Prostate gland (tissue), 2 donors: Measurements from ENCODE around the gene TLR1. TPM values are rescaled to one million over a fixed set of nuclear protein-coding genes. Genes with fewer than 3 reads are reported as not detected.

Experiments
- DNase-seq: peaks from one replicate; pipeline ENCODE4 v3.0.0-alpha.2; 2019; ENCODE audit warnings: low spot score
- H3K27ac ChIP-seq, 2 donors: fragments of 200-600 bp; sonication (generic); 2 replicates each; pipeline ENCODE4 v1.5.1; 2017 to 2019
- H3K27me3 ChIP-seq: fragments of 200-600 bp; sonication (generic); replicated peaks from 2 replicates; pipeline ENCODE4 v1.5.1; 2019; ENCODE audit not compliant: insufficient read depth
- H3K36me3 ChIP-seq, 2 donors: fragments of 200-600 bp; sonication (generic); 1 replicate in 1 of 2; 2 replicates in 1 of 2; pipeline versions ENCODE4 v1.5.1 to v1.8.1; 2017 to 2019
- H3K4me1 ChIP-seq: fragments of 200-600 bp; sonication (generic); replicated peaks from 2 replicates; pipeline ENCODE4 v1.5.1; 2019
- H3K4me3 ChIP-seq, 2 donors: fragments of 200-600 bp; sonication (generic); 2 replicates each; pipeline ENCODE4 v1.5.1; 2017 to 2019
- H3K9me3 ChIP-seq: fragments of 200-600 bp; sonication (generic); 2 replicates; pipeline ENCODE4 v1.5.1; 2017
- CTCF ChIP-seq, 4 experiments: fragments of 200-600 bp in 2 of 4; fragments of 450-650 bp in 2 of 4; sonication (generic) in 2 of 4; IDR thresholded peaks; 1 replicate in 3 of 4; 2 replicates in 1 of 4; pipeline ENCODE4 v1.5.1; 2016 to 2019; ENCODE audit warnings: antibody characterized with exemption in 4 of 4, mild to moderate bottlenecking in 2 of 4, moderate library complexity in 2 of 4
- POLR2A ChIP-seq: fragments of 450-650 bp; IDR thresholded peaks from one replicate; pipeline ENCODE4 v1.6.1; 2016; ENCODE audit warnings: antibody characterized with exemption, mild to moderate bottlenecking
- POLR2AphosphoS5 ChIP-seq: sonication (generic); formaldehyde crosslinking; IDR thresholded peaks from one replicate; pipeline ENCODE4 v1.6.1; 2017; ENCODE audit warnings: antibody characterized with exemption
- WGBS: methylation state at CpG from one replicate; pipeline ENCODE4 v1.1.5; 2018; 5-methylcytosine and 5-hydroxymethylcytosine counted together
- intact Hi-C: fragments of 100-400 bp; cut with DNase I; formaldehyde crosslinking; loops from one replicate; pipeline ENCODE4 v1.14.2; 2022
- total RNA-seq, 2 donors: library from RNA; depleted of rRNA; stranded (reverse); fragments of >200 nt; gene quantifications; one replicate each; pipeline ENCODE4 v1.1.0, GENCODE V29; 2016

TLR1 gene
- total RNA-seq, 2 donors from 2014 or later, result 7.4 to 7.8 TPM

- DNase-seq, result no peak
- no peak overlapping the region for H3K4me3 ChIP-seq
- no peak for TF ChIP-seq CTCF (IDR thresholded peaks at IDR 0.05)
- TF ChIP-seq POLR2A, result no peak
- no peak for TF ChIP-seq POLR2AphosphoS5
- WGBS, result 64% methylated on average over 5 of the region's 5 CpGs
- intact Hi-C loops, result no loop called here
- H3K4me1 ChIP-seq, result no peaks in the 10 kb centered on the region
- no peak overlapping the region for H3K27ac ChIP-seq
- H3K9me3 ChIP-seq, result no peaks in the 10 kb centered on the region
- no peaks in the 10 kb centered on the region for H3K36me3 ChIP-seq
- no peaks in the 10 kb centered on the region for H3K27me3 ChIP-seq
Measured at GRCh38 chr4:38829237-38829636, 24.6 kb upstream of the TLR1 start.

DNA sequence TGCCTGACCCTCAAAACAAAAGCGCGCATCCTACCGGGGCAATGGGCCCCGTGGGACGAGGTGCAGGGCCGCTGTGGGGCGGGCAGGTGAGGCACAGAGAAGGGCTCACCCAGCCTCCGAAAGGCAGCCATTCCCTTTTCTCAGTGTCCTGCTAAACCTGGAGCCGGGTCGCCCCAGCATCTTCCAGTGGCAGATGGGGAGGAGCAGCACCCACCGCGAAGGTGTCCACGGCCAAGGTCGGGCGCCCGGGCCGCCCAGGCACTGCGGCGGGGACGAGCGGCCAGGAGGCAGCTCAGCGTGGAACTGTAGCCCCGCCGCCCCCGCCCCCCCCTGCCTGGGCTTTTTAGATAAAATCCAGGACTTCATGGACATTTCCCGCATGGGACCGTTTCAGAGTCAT is 19.2 kb upstream of the TLR1 start:
- Histone ChIP-seq H3K4me1 (no peaks in the 10 kb centered on the region), H3K9me3 (no peaks in the 10 kb centered on the region), H3K4me3 (no peak overlapping the region), H3K27me3 (no peaks in the 10 kb centered on the region), H3K36me3 (no peaks in the 10 kb centered on the region), H3K27ac (no peak overlapping the region)
- TF ChIP-seq CTCF (IDR thresholded peaks at IDR 0.05) (no peak), POLR2A (no peak), POLR2AphosphoS5 (no peak)
- intact Hi-C loops, result no loop called here
- WGBS, result 93% methylated on average over 27 of the region's 27 CpGs
- DNase-seq, result no peak

GRCh38 chr4:38822748-38823303 is 18.2 kb upstream of the TLR1 start:
- H3K9me3 ChIP-seq, result no peaks in the 10 kb centered on the region
- DNase-seq, result no peak
- no peak for TF ChIP-seq POLR2AphosphoS5
- no peak for TF ChIP-seq CTCF (IDR thresholded peaks at IDR 0.05)
- TF ChIP-seq POLR2A, result no peak
- H3K4me3 ChIP-seq, result no peak overlapping the region
- H3K36me3 ChIP-seq, result no peaks in the 10 kb centered on the region
- H3K27me3 ChIP-seq, result no peaks in the 10 kb centered on the region
- 93% methylated on average over 5 of the region's 5 CpGs for WGBS
- no peak overlapping the region for H3K27ac ChIP-seq
- no peaks in the 10 kb centered on the region for H3K4me1 ChIP-seq
- intact Hi-C loops, result no loop called here

- no peak for TF ChIP-seq POLR2A
- TF ChIP-seq POLR2AphosphoS5, result no peak
- TF ChIP-seq CTCF (IDR thresholded peaks at IDR 0.05), result no peak
- H3K27me3 ChIP-seq, result no peaks in the 10 kb centered on the region
- no peaks in the 10 kb centered on the region for H3K4me1 ChIP-seq
- H3K36me3 ChIP-seq, result no peaks in the 10 kb centered on the region
- H3K4me3 ChIP-seq, result no peak overlapping the region
- 88% methylated on average over 3 of the region's 3 CpGs for WGBS
- H3K27ac ChIP-seq, result no peak overlapping the region
- H3K9me3 ChIP-seq, result no peaks in the 10 kb centered on the region
- intact Hi-C loops, result no loop called here
- no peak for DNase-seq
Measured at GRCh38 chr4:38821739-38822138, 17.1 kb upstream of the TLR1 start.

GRCh38 chr4:38820329-38821061 is 15.9 kb upstream of the TLR1 start:
- H3K36me3 ChIP-seq, result no peaks in the 10 kb centered on the region

More at GRCh38 chr4:38820329-38821061, 15.9 kb upstream of the TLR1 start:
- no peak for DNase-seq
- no peaks in the 10 kb centered on the region for H3K27me3 ChIP-seq
- H3K27ac ChIP-seq, result no peak overlapping the region
- intact Hi-C loops, result no loop called here
- 87% methylated on average over 4 of the region's 4 CpGs for WGBS
- no peaks in the 10 kb centered on the region for H3K4me1 ChIP-seq
- no peak overlapping the region for H3K4me3 ChIP-seq
- TF ChIP-seq POLR2A (no peak), CTCF (IDR thresholded peaks at IDR 0.05) (no peak), POLR2AphosphoS5 (no peak)
- no peaks in the 10 kb centered on the region for H3K9me3 ChIP-seq
